Lower leg skin (tissue), 3 donors: Measurements from ENCODE around the gene KCTD20.

Experiments
- CTCF ChIP-seq, 3 donors: fragments of 450-650 bp; IDR thresholded peaks; one replicate each; pipeline ENCODE4 v1.5.1; 2016; ENCODE audit warnings: antibody characterized with exemption in 3 of 3, mild to moderate bottlenecking in 3 of 3, moderate library complexity in 2 of 3
- POLR2A ChIP-seq, 2 donors: fragments of 450-650 bp; IDR thresholded peaks; one replicate each; pipeline ENCODE4 v1.6.1; 2016 to 2017; ENCODE audit warnings: antibody characterized with exemption in 2 of 2, mild to moderate bottlenecking in 1 of 2, moderate library complexity in 1 of 2

GRCh38 chr6:36489426-36489825 is 46.6 kb downstream of the KCTD20 start:
- TF ChIP-seq CTCF (IDR thresholded peaks at IDR 0.05) (no peak), POLR2A (IDR thresholded peaks at IDR 0.05) (no peak)
